ENCODE results near the gene SETBP1. TPM values are rescaled to one million over a fixed set of nuclear protein-coding genes. Genes with fewer than 3 reads are reported as not detected.

SETBP1 gene
- total and polyA plus RNA-seq, 3 experiments from 2014 or later = 0.22 to 14.1 (median 13.9) TPM

DNA sequence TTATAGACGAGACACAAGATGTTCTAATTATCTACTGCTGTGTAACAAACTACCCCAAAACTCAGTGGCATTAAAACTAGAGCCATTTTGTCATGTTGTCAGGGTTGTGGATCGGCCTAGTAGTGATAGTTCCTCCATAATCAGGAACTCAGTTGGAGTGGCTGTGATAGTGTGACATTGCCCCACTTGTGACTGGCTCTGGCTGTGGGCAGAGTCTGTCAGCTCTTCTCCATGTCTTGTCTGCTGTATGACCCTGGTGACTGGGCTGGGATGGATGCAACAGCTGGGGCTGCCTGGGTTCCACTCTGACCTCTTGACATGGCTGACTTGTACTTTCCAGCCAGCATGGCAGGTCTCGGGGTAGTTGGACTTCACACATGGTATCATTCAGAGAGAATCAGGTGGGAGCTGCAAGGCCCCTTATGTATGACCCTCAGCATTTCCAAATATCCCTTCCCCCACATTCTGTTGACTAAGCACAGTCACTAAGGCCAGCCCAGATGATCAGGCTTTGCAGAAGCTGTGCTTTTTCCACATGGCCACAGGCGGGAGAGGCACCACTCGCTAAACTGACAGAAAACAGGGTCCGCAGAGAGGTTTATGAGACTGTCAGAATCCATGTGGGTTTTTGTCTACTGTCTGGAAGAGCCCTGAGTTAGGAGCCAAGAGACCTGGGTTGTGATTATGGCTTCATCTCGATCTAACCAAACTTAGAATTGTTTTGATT, 50.3 kb downstream of the SETBP1 start:
- H3K9me3 ChIP-seq (ENCODE audit: low read length) = no peaks in the 10 kb centered on the region
- no peak overlapping the region for H3K27ac ChIP-seq (ENCODE audit: low read depth, low read length)
- peak overlapping the region in 1 of 7 donors; percentile 14 for H3K4me3 Mint-ChIP-seq
- H3K4me1 ChIP-seq (ENCODE audit: insufficient read depth, low read length) = peaks cover 58% of the 10 kb centered on the region
- POLR2A ChIA-PET = no interaction called here
- CTCF ChIA-PET = no interaction called here
- H3K4me1 Mint-ChIP-seq = peaks cover 64 to 82% (median 77%) of the 10 kb centered on the region in 3 donors
- no peaks in the 10 kb centered on the region for H3K27me3 ChIP-seq (ENCODE audit: insufficient read depth, low read length, poor library complexity, severe bottlenecking)
- no peak overlapping the region for H3K4me3 ChIP-seq (ENCODE audit: low read length)
- no peaks in the 10 kb centered on the region for H3K36me3 Mint-ChIP-seq
- H3K9me3 Mint-ChIP-seq = no peaks in the 10 kb centered on the region
- H3K27ac Mint-ChIP-seq = peak overlapping the region in 6 of 8 donors; percentile 10 to 93 (median 46)
- no peaks in the 10 kb centered on the region for H3K36me3 ChIP-seq (ENCODE audit: insufficient read depth, low read length)
- DNase-seq = no peak
- H3K27me3 Mint-ChIP-seq = peaks cover 0 to 2% of the 10 kb centered on the region in 2 donors

DNA sequence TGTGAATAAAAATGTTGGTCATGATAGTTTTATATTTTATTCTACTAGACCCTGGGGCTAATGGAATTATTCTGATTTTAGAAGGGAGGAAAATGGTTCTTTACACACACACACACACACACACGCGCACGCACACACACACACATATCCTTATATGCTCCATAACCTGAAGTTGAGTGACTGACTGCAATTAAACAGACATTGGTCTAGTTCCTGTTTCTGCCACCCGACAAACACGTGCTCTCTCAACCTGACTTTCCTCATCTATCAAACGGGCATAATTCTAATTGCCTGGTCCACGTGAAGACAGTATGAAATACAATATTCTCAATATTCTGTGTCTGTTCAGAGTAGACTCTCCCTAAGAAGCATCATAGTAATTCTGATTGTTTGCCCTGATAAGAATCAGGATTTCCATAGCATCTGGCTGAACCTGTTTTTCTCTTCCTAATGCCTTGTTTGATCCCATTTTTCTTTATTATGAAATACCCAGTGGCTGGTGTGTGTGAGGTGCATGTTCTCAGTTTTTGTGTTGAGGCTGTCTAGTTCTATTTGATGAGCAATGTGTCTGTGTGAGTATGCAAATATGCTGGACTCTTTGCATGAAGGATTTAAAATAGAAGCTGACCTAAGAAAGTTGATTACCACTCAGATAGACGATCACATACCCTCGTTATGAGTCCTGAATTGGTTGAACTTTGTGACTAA, 51.0 kb downstream of the SETBP1 start:
- H3K27me3 ChIP-seq (ENCODE audit: insufficient read depth, low read length, poor library complexity, severe bottlenecking) = no peaks in the 10 kb centered on the region
- H3K27ac ChIP-seq (ENCODE audit: low read depth, low read length) = no peak overlapping the region
- H3K4me1 ChIP-seq (ENCODE audit: insufficient read depth, low read length) = peaks cover 51% of the 10 kb centered on the region
- Mint-ChIP-seq H3K4me3 (peak overlapping the region in 1 of 7 donors; percentile 14), H3K27me3 (peaks cover 0 to 3% of the 10 kb centered on the region in 2 donors), H3K9me3 (no peaks in the 10 kb centered on the region), H3K36me3 (no peaks in the 10 kb centered on the region), H3K4me1 (peaks cover 56 to 75% (median 70%) of the 10 kb centered on the region in 3 donors), H3K27ac (peak overlapping the region in 3 of 8 donors; percentile 10 to 25 (median 20))
- H3K36me3 ChIP-seq (ENCODE audit: insufficient read depth, low read length) = no peaks in the 10 kb centered on the region
- no peak for DNase-seq
- H3K9me3 ChIP-seq (ENCODE audit: low read length) = no peaks in the 10 kb centered on the region
- H3K4me3 ChIP-seq (ENCODE audit: low read length) = no peak overlapping the region
- CTCF ChIA-PET = no interaction called here
- POLR2A ChIA-PET = no interaction called here

DNA sequence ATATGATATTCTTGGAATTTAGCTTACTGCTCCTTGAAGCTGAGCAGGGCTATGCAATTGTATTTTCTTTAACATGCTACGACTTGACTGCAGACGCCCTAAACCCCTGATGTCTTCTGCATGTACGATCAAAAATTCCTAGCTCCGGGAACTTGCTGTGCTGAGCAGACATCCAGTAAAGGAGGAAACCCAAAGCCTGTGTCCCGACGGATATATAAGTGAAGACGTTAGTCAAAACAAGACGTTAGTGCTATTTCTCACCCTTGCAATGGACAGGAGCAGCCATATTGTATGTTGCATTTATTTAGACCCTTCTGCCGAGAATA, 51.5 kb downstream of the SETBP1 start:
- no peak overlapping the region for H3K4me3 Mint-ChIP-seq
- ChIA-PET POLR2A (no interaction called here), CTCF (no interaction called here)
- H3K36me3 ChIP-seq (ENCODE audit: insufficient read depth, low read length) = no peaks in the 10 kb centered on the region
- peak overlapping the region in 2 of 8 donors; percentile 30 to 32 for H3K27ac Mint-ChIP-seq
- H3K27ac ChIP-seq (ENCODE audit: low read depth, low read length) = no peak overlapping the region
- peaks cover 0 to 4% of the 10 kb centered on the region in 2 donors for H3K27me3 Mint-ChIP-seq
- peaks cover 53 to 69% (median 65%) of the 10 kb centered on the region in 3 donors for H3K4me1 Mint-ChIP-seq
- H3K9me3 Mint-ChIP-seq = no peaks in the 10 kb centered on the region
- no peaks in the 10 kb centered on the region for H3K27me3 ChIP-seq (ENCODE audit: insufficient read depth, low read length, poor library complexity, severe bottlenecking)
- no peaks in the 10 kb centered on the region for H3K36me3 Mint-ChIP-seq
- H3K9me3 ChIP-seq (ENCODE audit: low read length) = no peaks in the 10 kb centered on the region
- DNase-seq = no peak
- H3K4me1 ChIP-seq (ENCODE audit: insufficient read depth, low read length) = peaks cover 45% of the 10 kb centered on the region
- H3K4me3 ChIP-seq (ENCODE audit: low read length) = no peak overlapping the region

DNA sequence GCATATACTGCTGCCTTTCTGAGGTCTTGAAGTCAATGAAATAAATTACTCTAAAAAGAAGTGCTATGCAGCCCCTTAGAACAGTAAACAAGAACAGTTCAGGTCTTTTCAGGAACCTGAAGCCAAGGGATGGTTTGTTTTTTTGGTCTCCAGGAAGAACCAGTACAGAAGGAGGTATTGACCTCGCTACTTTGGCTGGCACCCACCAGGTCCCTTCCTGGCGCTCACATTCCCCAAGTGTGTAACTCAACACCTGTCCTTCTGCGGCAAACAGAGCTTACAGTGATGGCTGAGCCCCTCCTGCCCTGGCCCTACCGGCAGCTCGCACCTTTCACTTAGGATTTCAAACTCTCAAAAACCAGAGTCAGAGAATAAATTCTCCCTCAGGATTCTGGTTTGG, 51.9 kb downstream of the SETBP1 start:
- no peaks in the 10 kb centered on the region for H3K9me3 Mint-ChIP-seq
- Histone ChIP-seq H3K27ac (ENCODE audit: low read depth, low read length) (no peak overlapping the region), H3K4me1 (ENCODE audit: insufficient read depth, low read length) (peaks cover 41% of the 10 kb centered on the region), H3K36me3 (ENCODE audit: insufficient read depth, low read length) (no peaks in the 10 kb centered on the region), H3K27me3 (ENCODE audit: insufficient read depth, low read length, poor library complexity, severe bottlenecking) (no peaks in the 10 kb centered on the region), H3K4me3 (ENCODE audit: low read length) (no peak overlapping the region), H3K9me3 (ENCODE audit: low read length) (no peaks in the 10 kb centered on the region)
- no peak for DNase-seq
- peak overlapping the region in 1 of 8 donors; percentile 12 for H3K27ac Mint-ChIP-seq
- CTCF ChIA-PET = no interaction called here
- no peak overlapping the region for H3K4me3 Mint-ChIP-seq
- POLR2A ChIA-PET = no interaction called here
- peaks cover 0 to 4% of the 10 kb centered on the region in 2 donors for H3K27me3 Mint-ChIP-seq
- no peaks in the 10 kb centered on the region for H3K36me3 Mint-ChIP-seq
- H3K4me1 Mint-ChIP-seq = peaks cover 49 to 65% (median 61%) of the 10 kb centered on the region in 3 donors

DNA sequence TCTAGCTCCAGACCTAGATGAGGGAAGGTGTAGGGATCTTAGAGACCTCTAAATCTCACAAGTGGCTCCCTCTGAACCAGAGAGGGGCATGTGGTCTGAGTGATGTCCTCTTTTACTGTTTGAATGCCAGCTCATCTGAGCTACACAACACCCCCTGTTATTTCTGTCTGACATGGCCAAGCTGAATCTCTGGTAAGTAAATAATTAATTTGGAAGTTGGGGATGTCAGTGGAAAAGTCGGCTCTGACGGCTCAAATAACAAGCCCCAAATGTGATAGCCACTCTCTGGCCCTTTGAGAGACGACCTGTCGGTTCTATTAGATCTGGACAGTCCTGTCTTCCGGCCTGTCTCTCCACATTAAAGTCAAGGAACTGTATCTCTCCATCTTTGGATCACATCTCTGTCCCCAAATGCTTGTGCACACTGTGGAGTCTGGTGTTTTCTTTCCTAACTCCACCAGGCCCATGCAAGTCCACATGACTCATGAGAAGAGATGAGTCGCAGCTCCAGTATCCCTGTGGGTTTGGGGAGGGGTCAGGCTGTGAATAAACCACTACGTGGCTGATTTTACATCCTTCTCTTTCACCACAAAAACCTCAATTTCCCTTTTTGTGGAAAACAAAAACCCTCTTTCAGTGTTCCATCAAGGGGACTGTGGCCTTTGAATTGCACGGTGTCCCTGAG, 52.5 kb downstream of the SETBP1 start:
- Histone ChIP-seq H3K4me1 (ENCODE audit: insufficient read depth, low read length) (peaks cover 35% of the 10 kb centered on the region), H3K4me3 (ENCODE audit: low read length) (no peak overlapping the region), H3K9me3 (ENCODE audit: low read length) (no peaks in the 10 kb centered on the region), H3K36me3 (ENCODE audit: insufficient read depth, low read length) (no peaks in the 10 kb centered on the region), H3K27ac (ENCODE audit: low read depth, low read length) (no peak overlapping the region), H3K27me3 (ENCODE audit: insufficient read depth, low read length, poor library complexity, severe bottlenecking) (no peaks in the 10 kb centered on the region)
- DNase-seq = no peak
- no peak overlapping the region for H3K4me3 Mint-ChIP-seq
- no peaks in the 10 kb centered on the region for H3K9me3 Mint-ChIP-seq
- H3K4me1 Mint-ChIP-seq = peaks cover 45 to 59% (median 55%) of the 10 kb centered on the region in 3 donors
- H3K27ac Mint-ChIP-seq = peak overlapping the region in 2 of 8 donors; percentile 43 to 60
- peaks cover 0 to 4% of the 10 kb centered on the region in 2 donors for H3K27me3 Mint-ChIP-seq
- no peaks in the 10 kb centered on the region for H3K36me3 Mint-ChIP-seq
- ChIA-PET POLR2A (no interaction called here), CTCF (no interaction called here)

DNA sequence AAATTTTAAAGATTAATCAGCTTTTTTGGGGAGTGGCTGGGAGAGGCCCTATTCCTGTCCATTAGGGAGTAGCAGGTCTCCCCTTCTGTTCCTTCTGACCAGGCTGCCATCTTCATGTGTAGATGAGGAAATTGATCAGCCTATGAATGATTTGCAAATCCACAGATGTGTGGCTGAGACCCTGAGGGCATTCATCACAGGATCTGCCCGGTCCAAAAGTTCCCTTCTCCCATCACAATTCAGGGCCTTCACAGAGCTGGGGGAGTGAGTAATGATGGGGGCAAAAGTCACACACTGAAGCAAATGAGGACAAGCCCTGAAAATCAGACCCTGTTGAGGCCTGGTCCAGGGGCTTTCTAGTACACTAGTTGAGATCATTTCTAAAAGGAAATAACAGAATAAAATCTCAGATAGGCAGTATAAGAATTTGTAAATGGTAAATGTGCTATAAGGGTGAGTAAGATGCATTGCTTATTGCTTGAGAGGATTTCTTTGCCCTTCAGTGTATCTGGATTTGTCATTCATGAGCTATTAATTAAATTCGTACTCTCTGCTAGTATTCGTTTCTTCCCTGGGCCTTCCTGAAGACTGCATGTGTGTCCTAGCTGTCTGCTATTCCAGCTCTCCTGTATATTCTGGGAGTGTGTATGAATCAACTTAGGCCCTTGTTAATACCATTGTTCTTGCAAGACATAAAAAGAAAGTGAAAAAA, 53.2 kb downstream of the SETBP1 start:
- CTCF ChIA-PET = no interaction called here

DNA sequence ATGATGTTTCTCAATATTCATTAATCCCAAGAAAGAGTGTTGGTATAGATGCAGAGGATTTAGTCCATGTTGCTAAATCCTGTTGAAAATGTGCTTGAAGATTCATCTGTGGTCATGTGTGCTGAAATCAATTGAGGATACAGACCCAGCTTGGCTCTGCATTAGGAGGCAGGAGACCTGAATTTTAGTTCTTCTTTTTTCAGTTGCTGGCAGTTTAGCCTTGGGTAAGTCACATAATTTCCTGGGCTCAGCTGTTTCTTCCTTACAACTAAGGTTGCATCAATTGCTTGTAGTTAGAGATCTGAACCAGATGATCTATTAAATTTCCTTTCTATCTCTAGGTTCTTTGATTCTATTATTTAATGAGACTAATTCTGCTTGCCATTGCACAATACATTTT, 54.4 kb downstream of the SETBP1 start:
- DNase-seq = no peak
- H3K9me3 Mint-ChIP-seq = no peaks in the 10 kb centered on the region
- H3K4me3 Mint-ChIP-seq = no peak overlapping the region
- H3K27ac ChIP-seq (ENCODE audit: low read depth, low read length) = no peak overlapping the region
- peaks cover 0 to 4% (median 0%) of the 10 kb centered on the region in 3 donors for H3K36me3 Mint-ChIP-seq
- POLR2A ChIA-PET = no interaction called here
- H3K4me3 ChIP-seq (ENCODE audit: low read length) = no peak overlapping the region
- CTCF ChIA-PET = no interaction called here
- H3K4me1 ChIP-seq (ENCODE audit: insufficient read depth, low read length) = peaks cover 17% of the 10 kb centered on the region
- H3K4me1 Mint-ChIP-seq = peaks cover 29 to 40% (median 36%) of the 10 kb centered on the region in 3 donors
- H3K27me3 Mint-ChIP-seq = peaks cover 0 to 4% of the 10 kb centered on the region in 2 donors
- no peaks in the 10 kb centered on the region for H3K9me3 ChIP-seq (ENCODE audit: low read length)
- H3K27ac Mint-ChIP-seq = no peak overlapping the region
- H3K36me3 ChIP-seq (ENCODE audit: insufficient read depth, low read length) = no peaks in the 10 kb centered on the region
- H3K27me3 ChIP-seq (ENCODE audit: insufficient read depth, low read length, poor library complexity, severe bottlenecking) = no peaks in the 10 kb centered on the region

More for the DNA sequence above, 53.2 kb downstream of the SETBP1 start:
- H3K9me3 Mint-ChIP-seq = no peaks in the 10 kb centered on the region
- H3K4me1 Mint-ChIP-seq = peaks cover 41 to 52% (median 48%) of the 10 kb centered on the region in 3 donors
- DNase-seq = no peak
- no peaks in the 10 kb centered on the region for H3K36me3 ChIP-seq (ENCODE audit: insufficient read depth, low read length)
- no peak overlapping the region for H3K4me3 ChIP-seq (ENCODE audit: low read length)
- H3K27ac Mint-ChIP-seq = no peak overlapping the region
- H3K9me3 ChIP-seq (ENCODE audit: low read length) = no peaks in the 10 kb centered on the region
- no peak overlapping the region for H3K4me3 Mint-ChIP-seq
- POLR2A ChIA-PET = no interaction called here
- no peaks in the 10 kb centered on the region for H3K27me3 ChIP-seq (ENCODE audit: insufficient read depth, low read length, poor library complexity, severe bottlenecking)
- peaks cover 0 to 4% of the 10 kb centered on the region in 2 donors for H3K27me3 Mint-ChIP-seq
- H3K4me1 ChIP-seq (ENCODE audit: insufficient read depth, low read length) = peaks cover 29% of the 10 kb centered on the region
- H3K27ac ChIP-seq (ENCODE audit: low read depth, low read length) = no peak overlapping the region
- H3K36me3 Mint-ChIP-seq = peaks cover 0 to 1% (median 0%) of the 10 kb centered on the region in 3 donors
